Tibial nerve (tissue), 4 donors: ENCODE data around the gene GAL.

Experiments used
- EP300 ChIP-seq, 2 donors: sonication (generic); formaldehyde crosslinking; IDR thresholded peaks; one replicate each; pipeline ENCODE4 v1.6.1; 2017; ENCODE audit warnings: antibody characterized with exemption in 2 of 2, mild to moderate bottlenecking in 1 of 2
- POLR2A ChIP-seq, 2 donors: fragments of 450-650 bp; IDR thresholded peaks; one replicate each; pipeline ENCODE4 v1.6.1; 2017; ENCODE audit warnings: antibody characterized with exemption in 2 of 2, mild to moderate bottlenecking in 2 of 2, moderate library complexity in 2 of 2
- TF ChIP-seq, protein P1 (sequence below), 5 experiments: fragments of 200-600 bp in 3 of 5; fragments of 450-650 bp in 2 of 5; sonication (generic) in 3 of 5; IDR thresholded peaks; one replicate each; pipeline ENCODE4 v1.5.1; 2016 to 2019; ENCODE audit warnings: antibody characterized with exemption in 5 of 5, mild to moderate bottlenecking in 3 of 5, moderate library complexity in 2 of 5

DNA sequence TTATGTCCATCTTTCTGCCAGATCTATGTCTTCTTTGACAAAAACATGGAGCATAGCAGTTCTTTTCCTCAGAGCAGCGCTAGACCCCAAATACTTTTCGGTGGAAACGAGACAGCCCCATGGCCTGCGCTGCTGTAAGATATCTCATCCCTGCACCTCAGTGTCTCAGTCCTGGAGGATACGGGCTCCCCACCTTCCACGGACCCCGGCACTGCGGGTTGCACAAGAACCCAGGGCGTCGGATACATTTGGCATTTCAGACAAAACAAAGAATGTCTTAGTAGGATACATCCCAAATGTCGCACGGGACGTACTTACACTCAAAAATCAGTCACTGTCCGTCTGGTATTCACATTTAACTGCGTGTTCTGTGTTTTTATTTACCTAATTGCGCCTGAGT lies 9.9 kb upstream of the GAL start:
- TF ChIP-seq, protein P1, sequence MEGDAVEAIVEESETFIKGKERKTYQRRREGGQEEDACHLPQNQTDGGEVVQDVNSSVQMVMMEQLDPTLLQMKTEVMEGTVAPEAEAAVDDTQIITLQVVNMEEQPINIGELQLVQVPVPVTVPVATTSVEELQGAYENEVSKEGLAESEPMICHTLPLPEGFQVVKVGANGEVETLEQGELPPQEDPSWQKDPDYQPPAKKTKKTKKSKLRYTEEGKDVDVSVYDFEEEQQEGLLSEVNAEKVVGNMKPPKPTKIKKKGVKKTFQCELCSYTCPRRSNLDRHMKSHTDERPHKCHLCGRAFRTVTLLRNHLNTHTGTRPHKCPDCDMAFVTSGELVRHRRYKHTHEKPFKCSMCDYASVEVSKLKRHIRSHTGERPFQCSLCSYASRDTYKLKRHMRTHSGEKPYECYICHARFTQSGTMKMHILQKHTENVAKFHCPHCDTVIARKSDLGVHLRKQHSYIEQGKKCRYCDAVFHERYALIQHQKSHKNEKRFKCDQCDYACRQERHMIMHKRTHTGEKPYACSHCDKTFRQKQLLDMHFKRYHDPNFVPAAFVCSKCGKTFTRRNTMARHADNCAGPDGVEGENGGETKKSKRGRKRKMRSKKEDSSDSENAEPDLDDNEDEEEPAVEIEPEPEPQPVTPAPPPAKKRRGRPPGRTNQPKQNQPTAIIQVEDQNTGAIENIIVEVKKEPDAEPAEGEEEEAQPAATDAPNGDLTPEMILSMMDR (IDR thresholded peaks at IDR 0.05), result no peak
- TF ChIP-seq EP300 (IDR thresholded peaks at IDR 0.05) (no peak), POLR2A (IDR thresholded peaks at IDR 0.05) (no peak)
